NCI-H128 (cell line): ENCODE results near the gene MIER3.

ENCODE experiments used
- DNase-seq: peaks from one replicate; lab custom pipeline; 2025; ENCODE audit not compliant: unreplicated experiment; lab: John Stamatoyannopoulos, UW

The MIER3 gene

DNA sequence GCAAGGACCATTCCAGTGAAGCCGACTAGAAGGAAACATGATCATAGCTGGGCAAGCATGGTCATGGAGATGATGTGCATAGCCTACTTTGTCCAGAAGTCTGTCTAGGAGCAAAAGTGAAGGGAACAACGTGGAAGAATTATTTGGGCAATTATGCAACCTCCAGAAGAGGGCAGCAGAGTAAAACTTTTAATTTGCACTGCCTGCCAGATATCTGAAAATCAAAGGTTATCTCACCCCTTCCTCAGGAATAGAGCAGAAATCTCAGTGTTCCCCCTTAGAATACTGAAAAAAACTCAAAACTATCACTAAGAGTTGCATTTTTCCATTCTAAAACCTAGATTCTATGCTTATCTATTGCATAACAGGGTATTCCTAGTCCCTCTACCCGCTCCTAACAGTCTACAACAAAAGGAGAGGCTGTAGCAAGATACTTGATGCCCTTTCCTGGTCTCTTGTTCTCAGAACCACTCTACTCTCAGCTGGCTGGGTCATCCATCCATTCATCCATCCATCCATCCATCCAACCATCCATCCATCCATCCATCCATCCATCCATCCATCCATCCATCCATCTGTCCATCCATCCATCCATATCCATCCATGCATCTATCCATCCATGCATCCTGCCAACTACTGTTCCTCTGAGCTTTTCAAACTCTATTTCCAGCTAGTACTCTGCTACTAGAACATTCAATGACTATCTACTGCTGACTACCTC, 50.9 kb downstream of the MIER3 start:
- peak; percentile 2 for DNase-seq

- DNase-seq, result no peak
Measured at GRCh38 chr5:56900395-56900794, 51.5 kb downstream of the MIER3 start.

GRCh38 chr5:56898213-56898612, 53.7 kb downstream of the MIER3 start:
- DNase-seq, result no peak

GRCh38 chr5:56896763-56897162, 55.2 kb downstream of the MIER3 start:
- DNase-seq, result no peak

DNA sequence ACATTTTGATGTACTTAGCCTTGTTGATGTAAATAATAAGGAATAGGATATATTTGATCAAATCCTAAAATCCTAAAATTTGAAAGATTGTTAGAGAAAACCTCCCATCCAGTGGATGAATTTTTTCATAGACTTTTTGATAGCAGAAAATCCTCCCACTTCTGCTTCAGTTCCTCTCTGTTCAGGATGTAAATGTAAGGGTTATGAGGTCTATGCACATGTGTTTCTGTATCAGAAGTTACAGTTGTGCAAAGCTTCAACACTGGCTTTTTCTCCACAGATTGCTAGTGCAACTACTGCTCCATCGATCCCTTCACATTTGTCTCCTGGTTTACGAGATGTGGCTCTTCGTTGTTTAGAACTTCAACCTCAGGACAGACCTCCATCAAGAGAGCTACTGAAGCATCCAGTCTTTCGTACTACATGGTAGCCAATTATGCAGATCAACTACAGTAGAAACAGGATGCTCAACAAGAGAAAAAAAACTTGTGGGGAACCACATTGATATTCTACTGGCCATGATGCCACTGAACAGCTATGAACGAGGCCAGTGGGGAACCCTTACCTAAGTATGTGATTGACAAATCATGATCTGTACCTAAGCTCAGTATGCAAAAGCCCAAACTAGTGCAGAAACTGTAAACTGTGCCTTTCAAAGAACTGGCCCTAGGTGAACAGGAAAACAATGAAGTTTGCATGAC, 58.5 kb downstream of the MIER3 start:
- no peak for DNase-seq

DNA sequence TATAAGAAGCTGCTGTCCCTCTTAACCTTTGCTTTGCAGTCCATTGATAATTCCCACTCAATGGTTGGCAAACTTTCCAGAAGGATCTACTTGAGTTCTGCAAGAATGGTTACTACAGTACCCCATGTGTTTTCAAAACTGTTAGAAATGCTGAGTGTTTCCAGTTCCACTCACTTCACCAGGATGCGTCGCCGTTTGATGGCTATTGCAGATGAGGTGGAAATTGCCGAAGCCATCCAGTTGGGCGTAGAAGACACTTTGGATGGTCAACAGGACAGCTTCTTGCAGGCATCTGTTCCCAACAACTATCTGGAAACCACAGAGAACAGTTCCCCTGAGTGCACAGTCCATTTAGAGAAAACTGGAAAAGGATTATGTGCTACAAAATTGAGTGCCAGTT, 70.4 kb downstream of the MIER3 start:
- no peak for DNase-seq

DNA sequence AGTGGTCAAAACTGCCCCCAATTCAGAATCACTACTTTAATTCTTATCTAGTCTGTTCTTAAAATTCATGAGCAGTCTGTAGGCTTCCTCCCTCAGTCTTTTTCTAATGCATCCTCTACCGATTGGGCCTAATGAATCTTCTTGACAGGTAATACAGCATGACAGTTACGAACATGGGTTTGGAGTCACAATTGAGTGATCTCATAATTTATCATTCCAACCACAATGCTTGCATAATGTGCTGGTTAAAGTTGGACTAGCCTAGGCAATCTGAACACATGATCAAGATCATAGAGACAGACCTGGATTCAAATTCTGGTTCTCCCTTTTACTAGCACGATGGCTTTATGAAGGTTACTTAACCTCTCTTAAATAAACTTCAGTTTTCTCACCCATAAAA, 75.6 kb downstream of the MIER3 start:
- no peak for DNase-seq

DNA sequence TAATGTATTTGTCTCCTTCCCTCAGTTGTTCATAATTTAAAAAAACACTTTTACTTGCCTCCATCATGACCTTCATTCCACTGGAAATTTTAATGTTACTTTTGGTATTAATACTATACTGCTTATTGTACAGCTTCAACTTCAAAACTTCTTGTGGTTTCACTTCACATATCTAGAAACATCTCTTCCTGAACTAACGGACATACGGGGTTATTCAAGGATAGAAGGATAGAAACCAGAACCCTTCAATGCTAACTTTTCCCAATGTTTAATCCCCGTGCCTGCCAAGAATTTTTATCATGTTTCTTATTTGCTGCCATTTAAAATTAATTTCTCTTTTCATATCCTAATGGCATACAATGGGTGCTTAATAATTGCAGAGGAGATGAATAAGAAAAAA, 78.9 kb downstream of the MIER3 start:
- no peak for DNase-seq

- no peak for DNase-seq
Measured at GRCh38 chr5:56871777-56872176, 80.1 kb downstream of the MIER3 start.
